Fibroblast of the aortic adventitia (primary cell): Measurements from ENCODE around the gene NFX1. TPM values are rescaled to one million over a fixed set of nuclear protein-coding genes. Genes with fewer than 3 reads are reported as not detected.
"Not testable (repeated sequence)": the region's sequence is repeated elsewhere in the genome, so short reads cannot be mapped to it uniquely, and the experiment has no call there.

Experiments
- DNase-seq: peaks from one replicate; pipeline ENCODE4 v3.0.0-alpha.2; 2010; ENCODE audit warnings: low read depth
- H3K4me3 ChIP-seq: 2 replicates; pipeline ENCODE4 v1.5.1; 2011; ENCODE audit warnings: low read depth, mild to moderate bottlenecking, control low read depth, low read length, moderate library complexity
- CTCF ChIP-seq: IDR thresholded peaks from 2 replicates; pipeline ENCODE4 v1.5.1; 2011; ENCODE audit warnings: mild to moderate bottlenecking, low read length, control low read depth, inconsistent platforms; ENCODE audit not compliant: insufficient read depth
- total RNA-seq: library from RNA; depleted of rRNA; stranded (reverse); fragments of >200 nt; gene quantifications from 2 replicates; pipeline ENCODE4 v1.2.3, GENCODE V29; 2012; ENCODE audit warnings: low replicate concordance

The NFX1 gene
- total RNA-seq, 1 donor = 37.2 TPM

- no peak for TF ChIP-seq CTCF
- no peak overlapping the region for H3K4me3 ChIP-seq
- no peak for DNase-seq
Measured at GRCh38 chr9:33378121-33378795, 87.9 kb downstream of the NFX1 start.

GRCh38 chr9:33379666-33380389, 89.5 kb downstream of the NFX1 start:
- H3K4me3 ChIP-seq = no peak overlapping the region
- no peak for DNase-seq
- TF ChIP-seq CTCF = no peak

GRCh38 chr9:33380390-33381094, 90.2 kb downstream of the NFX1 start:
- H3K4me3 ChIP-seq = no peak overlapping the region
- DNase-seq = no peak
- no peak for TF ChIP-seq CTCF

DNA sequence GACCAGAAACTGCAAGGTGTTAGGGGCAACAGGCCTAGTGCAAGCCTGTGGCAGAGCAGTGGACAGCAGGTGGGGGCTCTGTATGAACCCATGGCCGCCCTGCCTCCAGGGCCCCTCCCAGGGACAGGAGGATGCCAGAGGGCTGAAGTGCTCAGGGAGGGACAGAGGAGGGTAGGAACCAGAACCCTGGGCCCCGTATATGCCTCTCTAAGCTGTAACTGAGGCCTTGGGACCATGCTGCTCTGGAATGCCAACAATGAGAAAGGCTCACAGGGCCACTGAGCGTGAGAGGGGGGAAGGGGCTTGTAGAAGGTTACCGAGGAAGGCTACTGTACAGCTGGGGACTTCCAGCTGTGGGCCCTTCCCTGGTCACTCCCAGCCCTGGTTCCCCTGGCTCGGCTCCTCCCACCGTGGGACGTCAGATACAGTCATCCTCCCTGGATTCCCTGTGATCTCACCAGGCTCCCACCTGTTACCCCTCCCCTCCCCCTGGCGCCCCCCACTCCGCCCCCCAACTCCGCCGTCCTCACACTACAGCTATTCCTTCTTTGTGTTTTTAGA, 91.0 kb downstream of the NFX1 start:
- no peak for TF ChIP-seq CTCF
- no peak for DNase-seq
- no peak overlapping the region for H3K4me3 ChIP-seq

DNA sequence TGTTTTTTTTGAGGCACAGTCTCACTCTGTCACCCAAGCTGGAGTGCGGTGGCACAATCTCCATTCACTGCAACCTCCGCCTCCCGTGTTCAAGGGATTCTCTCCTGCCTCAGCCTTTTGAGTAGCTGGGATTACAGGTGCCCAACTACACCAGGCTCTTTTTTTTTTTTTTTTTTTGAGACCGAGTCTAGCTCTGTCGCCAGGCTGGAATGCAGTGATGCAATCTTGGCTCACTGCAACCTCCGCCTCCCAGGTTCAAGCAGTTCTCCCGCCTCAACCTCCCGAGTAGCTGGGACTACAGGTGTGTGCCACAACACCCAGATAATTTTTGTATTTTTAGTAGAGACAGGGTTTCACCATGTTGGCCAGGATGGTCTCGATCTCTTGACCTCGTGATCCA, 92.1 kb downstream of the NFX1 start:
- H3K4me3 ChIP-seq, DNase-seq: not testable (repeated sequence)

DNA sequence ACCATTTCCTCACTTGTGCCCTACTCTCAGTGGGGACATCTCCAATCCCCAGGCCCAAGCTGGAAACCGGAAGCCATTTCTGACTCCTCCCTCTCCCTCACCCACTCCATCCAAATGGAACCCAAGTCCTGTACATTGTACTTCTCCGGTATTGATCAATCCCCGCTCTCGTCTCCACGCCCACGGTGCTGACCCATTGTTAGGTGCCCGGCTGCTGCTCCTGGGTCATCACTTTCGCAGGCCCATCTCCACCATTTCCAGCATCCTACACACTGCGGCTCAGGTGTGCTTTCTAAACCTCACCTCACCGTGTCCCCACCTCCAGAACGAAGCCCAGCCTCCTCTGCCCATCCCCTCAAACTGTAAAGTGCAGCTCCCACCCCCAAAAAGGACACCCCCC, 93.1 kb downstream of the NFX1 start:
- not testable (repeated sequence) for H3K4me3 ChIP-seq, DNase-seq

GRCh38 chr9:33385536-33385935, 95.2 kb downstream of the NFX1 start:
- DNase-seq, H3K4me3 ChIP-seq: not testable (repeated sequence)

- not testable (repeated sequence) for DNase-seq, H3K4me3 ChIP-seq
Measured at GRCh38 chr9:33385979-33386640, 95.8 kb downstream of the NFX1 start.

DNA sequence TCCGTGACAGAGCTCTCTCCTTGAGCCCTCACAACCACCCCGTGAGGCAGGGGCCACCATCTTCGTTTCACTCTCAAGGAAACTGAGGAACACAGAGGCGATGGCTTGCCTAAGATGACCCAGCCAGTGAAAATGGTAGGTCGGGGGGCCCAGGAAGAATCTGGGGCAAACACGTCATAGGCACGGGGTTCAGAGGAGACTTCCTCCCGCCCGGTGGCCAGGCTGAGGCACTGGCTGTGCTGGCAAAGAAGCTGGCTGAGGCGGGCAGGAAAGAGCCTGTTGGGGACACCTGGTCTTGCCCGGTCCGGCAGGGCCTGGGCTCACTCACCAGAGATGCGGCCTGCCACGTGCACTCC, 96.3 kb downstream of the NFX1 start:
- not testable (repeated sequence) for DNase-seq, H3K4me3 ChIP-seq

- DNase-seq, H3K4me3 ChIP-seq: not testable (repeated sequence)
Measured at GRCh38 chr9:33386998-33387397, 96.7 kb downstream of the NFX1 start.
